Pulmonary artery endothelial cell (primary cell): ENCODE measurements around the gene S100A12. TPM values are rescaled to one million over a fixed set of nuclear protein-coding genes. Genes with fewer than 3 reads are reported as not detected.

ENCODE experiments used
- DNase-seq: peaks from one replicate; pipeline ENCODE4 v3.0.0-alpha.2; 2011; ENCODE audit warnings: low read depth, low spot score
- total RNA-seq: library from RNA; depleted of rRNA; stranded (reverse); fragments of >200 nt; gene quantifications from 2 replicates; pipeline ENCODE4 v1.2.3, GENCODE V29; 2014

S100A12 gene
- total RNA-seq, 1 donor from 2014 or later = not detected

DNA sequence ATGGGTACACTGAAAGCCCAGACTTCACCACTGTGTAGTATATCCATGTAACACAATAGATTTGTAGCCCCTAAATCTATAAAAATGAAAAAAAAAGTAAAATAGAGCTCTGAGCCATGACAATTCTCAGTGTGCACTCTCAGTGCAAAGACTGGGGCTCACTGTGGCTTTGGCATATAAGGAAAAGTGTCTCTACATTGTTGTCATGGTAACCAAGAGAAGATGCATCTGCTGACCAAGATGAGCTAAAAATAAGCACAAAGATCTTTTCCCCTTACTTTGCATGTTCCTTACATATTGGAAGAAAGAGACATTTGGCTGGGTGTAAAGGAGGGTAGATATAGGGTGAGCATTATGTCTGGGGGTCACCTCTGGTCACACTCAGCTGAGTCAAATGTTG, 38.8 kb downstream of the S100A12 start:
- no peak for DNase-seq

DNA sequence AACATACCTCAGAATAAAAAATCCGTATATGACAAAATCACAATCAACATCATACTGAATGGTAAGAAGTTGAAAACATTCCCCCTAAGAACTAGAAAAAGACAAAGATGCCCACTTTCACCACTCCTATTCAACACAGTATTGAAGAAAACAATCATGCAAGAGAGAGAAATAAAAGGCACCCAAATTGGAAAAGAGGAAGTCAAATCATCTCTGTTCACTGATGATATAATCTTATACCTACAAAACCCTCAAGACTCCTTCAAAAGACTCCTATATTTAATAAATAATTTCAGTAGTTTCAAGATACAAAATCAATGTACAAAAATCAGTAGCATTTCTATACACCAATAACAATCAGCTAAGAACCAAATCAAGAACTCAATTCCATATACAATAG, 41.5 kb downstream of the S100A12 start:
- DNase-seq = no peak

DNA sequence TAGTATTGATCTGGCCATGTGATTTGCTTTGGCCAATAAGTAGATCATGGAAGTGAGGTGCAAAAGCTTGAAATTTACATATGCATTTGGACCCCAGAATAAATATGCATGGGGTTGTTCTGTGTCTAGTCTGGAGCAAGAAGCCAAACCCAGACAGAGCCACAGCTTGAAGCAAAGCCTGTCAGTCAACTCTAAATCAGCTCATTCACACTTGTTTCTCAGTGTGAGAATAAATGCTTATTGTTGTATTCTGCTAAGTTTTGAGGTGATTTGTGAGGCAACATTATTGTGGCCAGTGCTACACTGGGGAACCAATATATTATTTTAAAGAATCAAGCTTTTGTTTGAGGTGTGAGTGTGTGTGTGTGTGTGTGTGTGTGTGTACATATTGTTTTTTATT, 50.5 kb downstream of the S100A12 start:
- no peak for DNase-seq

Other genes with a start within 250 kb of the S100A12 start
- not detected in 2 replicates for gene SPRR2G, start 224.7 kb downstream of the S100A12 start, total RNA-seq
- gene LELP1, start 172.2 kb downstream of the S100A12 start, total RNA-seq = not detected in 2 replicates
- not detected in 2 replicates for gene PRR9, start 158.0 kb downstream of the S100A12 start, total RNA-seq
- not detected in 2 replicates for gene LORICRIN, start 115.9 kb downstream of the S100A12 start, total RNA-seq
- not detected in 2 replicates for gene PGLYRP3, start 62.7 kb downstream of the S100A12 start, total RNA-seq
- not detected in 2 replicates for gene PGLYRP4, start 26.8 kb downstream of the S100A12 start, total RNA-seq
- gene S100A9, start 17.8 kb downstream of the S100A12 start, total RNA-seq = 0.13 and 0.95 TPM in 2 replicates
- not detected in 2 replicates for gene S100A8, start 15.5 kb upstream of the S100A12 start, total RNA-seq
- not detected in 2 replicates for gene S100A7A, start 40.9 kb upstream of the S100A12 start, total RNA-seq
- gene S100A7, start 85.0 kb upstream of the S100A12 start, total RNA-seq = not detected in 2 replicates
- 527 and 1,896 TPM in 2 replicates for gene S100A6, start 160.4 kb upstream of the S100A12 start, total RNA-seq
- not detected in 2 replicates for gene S100A5, start 165.3 kb upstream of the S100A12 start, total RNA-seq
- gene S100A4, start 170.2 kb upstream of the S100A12 start, total RNA-seq = 0.60 and 0.66 TPM in 2 replicates
- gene S100A3, start 173.6 kb upstream of the S100A12 start, total RNA-seq = 0.66 and 0.85 TPM in 2 replicates
- 1.6 and 2.2 TPM in 2 replicates for gene S100A2, start 190.2 kb upstream of the S100A12 start, total RNA-seq
- 689 and 738 TPM in 2 replicates for gene S100A16, start 237.5 kb upstream of the S100A12 start, total RNA-seq
- gene S100A14, start 240.7 kb upstream of the S100A12 start, total RNA-seq = 0.14 and 0.20 TPM in 2 replicates